Hepatocyte (in vitro differentiated cells): ENCODE data around the gene GPALPP1. TPM values are rescaled to one million over a fixed set of nuclear protein-coding genes. Genes with fewer than 3 reads are reported as not detected.
A peak's percentile ranks its signal among the peaks of the same experiment; 100 is the strongest.

Source experiments
- DNase-seq: peaks from one replicate; pipeline ENCODE4 v3.0.0-alpha.2; 2016; ENCODE audit warnings: low spot score
- H2AFZ ChIP-seq: fragments of 200-600 bp; sonication (generic); 2 replicates; pipeline ENCODE4 v1.6.0; 2016; ENCODE audit warnings: antibody characterized with exemption, mild to moderate bottlenecking
- H3K27ac ChIP-seq: fragments of 200-600 bp; sonication (generic); 2 replicates; pipeline ENCODE4 v1.5.1; 2016; ENCODE audit warnings: mild to moderate bottlenecking
- H3K27me3 ChIP-seq: fragments of 200-600 bp; sonication (generic); 2 replicates; pipeline ENCODE4 v1.6.1; 2016
- H3K36me3 ChIP-seq: fragments of 200-600 bp; sonication (generic); replicated peaks from 2 replicates; pipeline ENCODE4 v1.5.1; 2016; ENCODE audit warnings: low read depth; ENCODE audit not compliant: insufficient read depth
- H3K4me1 ChIP-seq: fragments of 200-600 bp; sonication (generic); 2 replicates; pipeline ENCODE4 v1.5.1; 2016; ENCODE audit warnings: mild to moderate bottlenecking, moderate library complexity; ENCODE audit not compliant: insufficient read depth
- H3K4me2 ChIP-seq: fragments of 200-600 bp; sonication (generic); 2 replicates; pipeline ENCODE4 v1.6.0; 2016
- H3K4me3 ChIP-seq: fragments of 200-600 bp; sonication (generic); 2 replicates; pipeline ENCODE4 v1.5.1; 2016; ENCODE audit warnings: mild to moderate bottlenecking
- H3K79me2 ChIP-seq: fragments of 200-600 bp; sonication (generic); 2 replicates; pipeline ENCODE4 v1.6.0; 2017; ENCODE audit warnings: mild to moderate bottlenecking
- H3K9me2 ChIP-seq: fragments of 200-600 bp; sonication (generic); replicated peaks from 2 replicates; pipeline ENCODE4 v1.6.0; 2017; ENCODE audit warnings: mild to moderate bottlenecking; ENCODE audit not compliant: insufficient read depth
- H3K9me3 ChIP-seq: fragments of 200-600 bp; sonication (generic); 2 replicates; pipeline ENCODE4 v1.5.1; 2016; ENCODE audit warnings: low read depth, mild to moderate bottlenecking
- H4K20me1 ChIP-seq: fragments of 200-600 bp; sonication (generic); 2 replicates; pipeline ENCODE4 v1.6.0; 2016; ENCODE audit warnings: mild to moderate bottlenecking; ENCODE audit not compliant: insufficient read depth, poor library complexity, severe bottlenecking
- CTCF ChIP-seq: fragments of 200-600 bp; sonication (generic); IDR thresholded peaks from 2 replicates; pipeline ENCODE4 v1.5.1; 2016; ENCODE audit warnings: antibody characterized with exemption, mild to moderate bottlenecking; ENCODE audit not compliant: poor library complexity
- EZH2 ChIP-seq: fragments of 200-600 bp; sonication (generic); IDR thresholded peaks from 2 replicates; pipeline ENCODE4 v1.6.1; 2016; ENCODE audit warnings: antibody characterized with exemption, mild to moderate bottlenecking, borderline replicate concordance
- EZH2phosphoT487 ChIP-seq: fragments of 200-600 bp; sonication (generic); IDR thresholded peaks from one replicate; pipeline ENCODE4 v1.6.1; 2018; ENCODE audit warnings: antibody characterized with exemption, mild to moderate bottlenecking, low read depth, moderate library complexity; ENCODE audit not compliant: unreplicated experiment, severe bottlenecking
- WGBS: methylation state at CpG from one replicate; pipeline ENCODE4 v1.1.6; 2016; ENCODE audit warnings: low lambda C conversion rate; ENCODE audit errors: missing lambda C conversion rate; 5-methylcytosine and 5-hydroxymethylcytosine counted together
- polyA plus RNA-seq: library from polyadenylated mRNA; unstranded; fragments of >200 nt; fragmentation: Nextera tagmentation; extraction: Ambion mirVana; gene quantifications from 2 replicates; pipeline ENCODE4 v1.2.1, GENCODE V29; 2016
- total RNA-seq: library from RNA; depleted of rRNA; stranded (reverse); fragments of >200 nt; gene quantifications from 2 replicates; pipeline ENCODE4 v1.2.3, GENCODE V29; 2014

The GPALPP1 gene
- total and polyA plus RNA-seq, 2 experiments from 2014 or later, result 11.4 to 32.1 TPM

- Histone ChIP-seq H3K27me3 (no peaks in the 10 kb centered on the region), H2AFZ (no peak overlapping the region), H3K9me3 (no peaks in the 10 kb centered on the region), H3K79me2 (no peaks in the 10 kb centered on the region), H3K4me1 (peaks cover 15% of the 10 kb centered on the region), H3K27ac (peak overlapping the region; percentile 16), H3K4me3 (no peak overlapping the region), H3K36me3 (no peaks in the 10 kb centered on the region), H4K20me1 (no peaks in the 10 kb centered on the region), H3K9me2 (no peaks in the 10 kb centered on the region), H3K4me2 (no peak overlapping the region)
- WGBS, result 76% methylated on average over 7 of the region's 7 CpGs
- TF ChIP-seq CTCF (no peak), EZH2phosphoT487 (no peak), EZH2 (no peak)
- no peak for DNase-seq
Observed at GRCh38 chr13:44971656-44972595, 17.4 kb upstream of the GPALPP1 start.

- Histone ChIP-seq H3K27ac (no peak overlapping the region), H3K4me2 (no peak overlapping the region), H3K9me2 (no peaks in the 10 kb centered on the region)
Observed at GRCh38 chr13:44972956-44973581, 16.3 kb upstream of the GPALPP1 start.

GRCh38 chr13:44974056-44974793 is 15.1 kb upstream of the GPALPP1 start:
- 92% methylated on average over 9 of the region's 9 CpGs for WGBS
- Histone ChIP-seq H3K9me2 (no peaks in the 10 kb centered on the region), H3K79me2 (no peaks in the 10 kb centered on the region), H3K4me2 (no peak overlapping the region), H3K27me3 (no peaks in the 10 kb centered on the region), H3K36me3 (no peaks in the 10 kb centered on the region), H4K20me1 (no peaks in the 10 kb centered on the region), H3K27ac (no peak overlapping the region), H2AFZ (no peak overlapping the region), H3K4me3 (no peak overlapping the region), H3K4me1 (no peaks in the 10 kb centered on the region), H3K9me3 (no peaks in the 10 kb centered on the region)
- TF ChIP-seq EZH2phosphoT487, result no peak
- no peak for TF ChIP-seq EZH2
- no peak for TF ChIP-seq CTCF
- no peak for DNase-seq

More at GRCh38 chr13:44972956-44973581, 16.3 kb upstream of the GPALPP1 start:
- Histone ChIP-seq H3K4me3 (no peak overlapping the region), H2AFZ (no peak overlapping the region), H3K4me1 (peaks cover 7% of the 10 kb centered on the region), H4K20me1 (no peaks in the 10 kb centered on the region), H3K36me3 (no peaks in the 10 kb centered on the region), H3K27me3 (no peaks in the 10 kb centered on the region), H3K79me2 (no peaks in the 10 kb centered on the region), H3K9me3 (no peaks in the 10 kb centered on the region)
- DNase-seq, result peak; percentile 34
- WGBS, result 16% methylated on average over 3 of the region's 3 CpGs
- TF ChIP-seq CTCF (peak; percentile 58), EZH2phosphoT487 (no peak)
